Skeletal muscle satellite cell (primary cell): Measurements from ENCODE around the gene TM9SF4.
A peak's percentile ranks its signal among the peaks of the same experiment; 100 is the strongest.

Experiments used
- H3K27me3 ChIP-seq: 2 replicates; pipeline ENCODE4 v1.7.0; 2013; ENCODE audit warnings: low read length; ENCODE audit not compliant: control insufficient read depth, insufficient read depth
- H3K36me3 ChIP-seq: 2 replicates; pipeline ENCODE4 v1.7.0; 2013; ENCODE audit warnings: mild to moderate bottlenecking, control low read depth, low read length; ENCODE audit not compliant: insufficient read depth
- H3K4me1 ChIP-seq: 2 replicates; pipeline ENCODE4 v1.7.0; 2013; ENCODE audit warnings: low read length; ENCODE audit not compliant: control insufficient read depth, insufficient read depth
- H3K4me2 ChIP-seq: 2 replicates; pipeline ENCODE4 v1.7.0; 2013; ENCODE audit warnings: mild to moderate bottlenecking, low read length
- H3K4me3 ChIP-seq: 2 replicates; pipeline ENCODE4 v1.7.0; 2013; ENCODE audit warnings: low read length
- H3K9ac ChIP-seq: 2 replicates; pipeline ENCODE4 v1.7.0; 2013; ENCODE audit warnings: mild to moderate bottlenecking, low read depth, low read length, moderate library complexity
- H3K9me3 ChIP-seq: replicated peaks from 2 replicates; pipeline ENCODE4 v1.7.0; 2013; ENCODE audit warnings: mild to moderate bottlenecking, control low read depth, low read length

Gene TM9SF4

GRCh38 chr20:32149566-32150170, 40.2 kb downstream of the TM9SF4 start:
- no peak overlapping the region for H3K9ac ChIP-seq
- H3K4me2 ChIP-seq = no peak overlapping the region
- no peak overlapping the region for H3K4me3 ChIP-seq
- no peaks in the 10 kb centered on the region for H3K9me3 ChIP-seq
- H3K4me1 ChIP-seq = peaks cover 2% of the 10 kb centered on the region
- H3K36me3 ChIP-seq = peaks cover 67% of the 10 kb centered on the region
- no peaks in the 10 kb centered on the region for H3K27me3 ChIP-seq

- no peaks in the 10 kb centered on the region for H3K9me3 ChIP-seq
- H3K4me2 ChIP-seq = no peak overlapping the region
- no peaks in the 10 kb centered on the region for H3K27me3 ChIP-seq
- H3K4me1 ChIP-seq = peaks cover 9% of the 10 kb centered on the region
- no peak overlapping the region for H3K9ac ChIP-seq
- no peak overlapping the region for H3K4me3 ChIP-seq
- H3K36me3 ChIP-seq = peaks cover 64% of the 10 kb centered on the region
Measured at GRCh38 chr20:32150291-32150848, 40.9 kb downstream of the TM9SF4 start.

- no peaks in the 10 kb centered on the region for H3K27me3 ChIP-seq
- peaks cover 13% of the 10 kb centered on the region for H3K4me1 ChIP-seq
- no peak overlapping the region for H3K9ac ChIP-seq
- H3K4me3 ChIP-seq = no peak overlapping the region
- H3K36me3 ChIP-seq = peaks cover 56% of the 10 kb centered on the region
- no peak overlapping the region for H3K4me2 ChIP-seq
- H3K9me3 ChIP-seq = no peaks in the 10 kb centered on the region
Measured at GRCh38 chr20:32152421-32153155, 43.1 kb downstream of the TM9SF4 start.

GRCh38 chr20:32153156-32153665, 43.7 kb downstream of the TM9SF4 start:
- H3K9ac ChIP-seq = no peak overlapping the region
- H3K9me3 ChIP-seq = no peaks in the 10 kb centered on the region
- H3K36me3 ChIP-seq = peaks cover 59% of the 10 kb centered on the region
- H3K4me3 ChIP-seq = no peak overlapping the region
- no peaks in the 10 kb centered on the region for H3K27me3 ChIP-seq
- H3K4me2 ChIP-seq = no peak overlapping the region
- H3K4me1 ChIP-seq = peaks cover 13% of the 10 kb centered on the region

GRCh38 chr20:32153771-32154170, 44.3 kb downstream of the TM9SF4 start:
- Histone ChIP-seq H3K9ac (no peak overlapping the region), H3K36me3 (peaks cover 62% of the 10 kb centered on the region), H3K4me2 (no peak overlapping the region), H3K4me3 (no peak overlapping the region), H3K27me3 (no peaks in the 10 kb centered on the region), H3K4me1 (peaks cover 13% of the 10 kb centered on the region), H3K9me3 (no peaks in the 10 kb centered on the region)

- H3K36me3 ChIP-seq = peaks cover 64% of the 10 kb centered on the region
- no peak overlapping the region for H3K4me2 ChIP-seq
- peaks cover 13% of the 10 kb centered on the region for H3K4me1 ChIP-seq
- H3K9me3 ChIP-seq = no peaks in the 10 kb centered on the region
- peak overlapping the region; percentile 35 for H3K9ac ChIP-seq
- no peak overlapping the region for H3K4me3 ChIP-seq
- no peaks in the 10 kb centered on the region for H3K27me3 ChIP-seq
Measured at GRCh38 chr20:32155017-32155981, 45.8 kb downstream of the TM9SF4 start.

- H3K4me1 ChIP-seq = peaks cover 13% of the 10 kb centered on the region
- H3K36me3 ChIP-seq = peaks cover 68% of the 10 kb centered on the region
- H3K27me3 ChIP-seq = no peaks in the 10 kb centered on the region
- no peaks in the 10 kb centered on the region for H3K9me3 ChIP-seq
- no peak overlapping the region for H3K4me2 ChIP-seq
- H3K4me3 ChIP-seq = no peak overlapping the region
- no peak overlapping the region for H3K9ac ChIP-seq
Measured at GRCh38 chr20:32157611-32158010, 48.1 kb downstream of the TM9SF4 start.

GRCh38 chr20:32158351-32158750, 48.8 kb downstream of the TM9SF4 start:
- Histone ChIP-seq H3K4me1 (peaks cover 13% of the 10 kb centered on the region), H3K27me3 (no peaks in the 10 kb centered on the region), H3K9me3 (no peaks in the 10 kb centered on the region), H3K4me2 (no peak overlapping the region), H3K9ac (no peak overlapping the region), H3K4me3 (no peak overlapping the region), H3K36me3 (peaks cover 63% of the 10 kb centered on the region)

GRCh38 chr20:32158943-32159660, 49.6 kb downstream of the TM9SF4 start:
- Histone ChIP-seq H3K9me3 (no peaks in the 10 kb centered on the region), H3K4me1 (peaks cover 13% of the 10 kb centered on the region), H3K4me3 (no peak overlapping the region), H3K4me2 (no peak overlapping the region), H3K27me3 (no peaks in the 10 kb centered on the region), H3K9ac (no peak overlapping the region), H3K36me3 (peaks cover 58% of the 10 kb centered on the region)

GRCh38 chr20:32159766-32160221, 50.3 kb downstream of the TM9SF4 start:
- peaks cover 10% of the 10 kb centered on the region for H3K4me1 ChIP-seq
- no peak overlapping the region for H3K4me2 ChIP-seq
- H3K36me3 ChIP-seq = peaks cover 59% of the 10 kb centered on the region
- H3K9ac ChIP-seq = no peak overlapping the region
- no peaks in the 10 kb centered on the region for H3K27me3 ChIP-seq
- H3K4me3 ChIP-seq = no peak overlapping the region
- H3K9me3 ChIP-seq = no peaks in the 10 kb centered on the region
